Esophagus squamous epithelium (tissue), 5 donors: ENCODE data around the gene BBLN. TPM values are rescaled to one million over a fixed set of nuclear protein-coding genes. Genes with fewer than 3 reads are reported as not detected.

Source experiments
- DNase-seq: peaks from one replicate; lab custom pipeline; 2025; lab: John Stamatoyannopoulos, UW
- H3K27ac ChIP-seq, 4 donors: fragments of 200-600 bp; sonication (generic); one replicate each; pipeline ENCODE4 v1.5.1; 2016 to 2019; ENCODE audit warnings: mild to moderate bottlenecking in 1 of 4
- H3K27me3 ChIP-seq, 4 donors: fragments of 200-600 bp; sonication (generic); 1 replicate in 3 of 4; 2 replicates in 1 of 4; pipeline versions ENCODE4 v1.5.1 to v1.6.0; 2017 to 2021; ENCODE audit warnings: antibody characterized with exemption in 1 of 4
- H3K36me3 ChIP-seq, 3 donors: fragments of 200-600 bp; sonication (generic); one replicate each; pipeline ENCODE4 v1.5.1; 2016 to 2019
- H3K4me1 ChIP-seq, 3 donors: fragments of 200-600 bp; sonication (generic); one replicate each; pipeline ENCODE4 v1.5.1; 2017 to 2019
- H3K4me3 ChIP-seq, 4 donors: fragments of 200-600 bp; sonication (generic); 1 replicate in 3 of 4; 2 replicates in 1 of 4; pipeline ENCODE4 v1.5.1; 2016 to 2019; ENCODE audit warnings: mild to moderate bottlenecking in 2 of 4, moderate library complexity in 1 of 4
- H3K9me3 ChIP-seq, 3 donors: fragments of 200-600 bp; sonication (generic); one replicate each; pipeline ENCODE4 v1.5.1; 2016 to 2019
- CTCF ChIP-seq, 6 experiments: fragments of 450-650 bp in 4 of 6; fragments of 200-600 bp in 2 of 6; sonication (generic) in 2 of 6; IDR thresholded peaks; one replicate each; pipeline ENCODE4 v1.5.1; 2016 to 2019; ENCODE audit warnings: antibody characterized with exemption in 6 of 6, mild to moderate bottlenecking in 4 of 6, moderate library complexity in 4 of 6
- POLR2A ChIP-seq, 4 donors: fragments of 450-650 bp; IDR thresholded peaks; one replicate each; pipeline ENCODE4 v1.6.1; 2017; ENCODE audit warnings: antibody characterized with exemption in 4 of 4, mild to moderate bottlenecking in 4 of 4, moderate library complexity in 3 of 4
- WGBS, 2 donors: methylation state at CpG; one replicate each; pipeline ENCODE4 v1.1.5; 2018; 5-methylcytosine and 5-hydroxymethylcytosine counted together
- intact Hi-C: fragments of 100-400 bp; cut with DNase I; formaldehyde crosslinking; loops from one replicate; pipeline ENCODE4 v1.15.0; 2022
- total RNA-seq, 4 donors: library from RNA; depleted of rRNA; stranded (reverse); fragments of >200 nt; gene quantifications; one replicate each; pipeline ENCODE4 v1.1.0, GENCODE V29; 2016
- donor health status: DM: yes; HTN: yes; CAD: no.

BBLN gene
- total RNA-seq, 4 donors from 2014 or later = 124 to 214 (median 162) TPM

- WGBS, 2 donors = 61 to 73% methylated on average over 7 to 9 of the region's 11 CpGs
Observed at GRCh38 chr9:128149951-128150593, 10.0 kb upstream of the BBLN start.

GRCh38 chr9:128150594-128151308, 9.3 kb upstream of the BBLN start:
- Histone ChIP-seq H3K36me3 (no peaks in the 10 kb centered on the region), H3K27ac (peak overlapping the region; percentile 69 to 84 (median 74)), H3K27me3 (no peaks in the 10 kb centered on the region), H3K4me1 (peaks cover 22 to 54% (median 34%) of the 10 kb centered on the region in 3 donors), H3K4me3 (peak overlapping the region in 2 of 4 donors; percentile 25 to 36), H3K9me3 (no peaks in the 10 kb centered on the region)
- WGBS, 2 donors = 60 to 63% methylated on average over 14 to 15 of the region's 19 CpGs
- TF ChIP-seq POLR2A (IDR thresholded peaks at IDR 0.05) (no peak), CTCF (IDR thresholded peaks at IDR 0.05) (peak in 3 of 6 experiments; percentile 20 to 45 (median 23))
- no peak for DNase-seq
- intact Hi-C loops = no loop called here

More at GRCh38 chr9:128149951-128150593, 10.0 kb upstream of the BBLN start:
- no peak for DNase-seq
- Histone ChIP-seq H3K27ac (peak overlapping the region; percentile 69 to 84 (median 74)), H3K4me3 (peak overlapping the region; percentile 5 to 36 (median 22)), H3K4me1 (peaks cover 29 to 61% (median 37%) of the 10 kb centered on the region in 3 donors), H3K9me3 (no peaks in the 10 kb centered on the region), H3K36me3 (no peaks in the 10 kb centered on the region), H3K27me3 (no peaks in the 10 kb centered on the region)
- TF ChIP-seq CTCF (IDR thresholded peaks at IDR 0.05) = no peak
- no peak for TF ChIP-seq POLR2A (IDR thresholded peaks at IDR 0.05)
- intact Hi-C loops = no loop called here

GRCh38 chr9:128151309-128152132, 8.5 kb upstream of the BBLN start:
- no peak for DNase-seq
- intact Hi-C loops = no loop called here
- no peak for TF ChIP-seq CTCF (IDR thresholded peaks at IDR 0.05)
- no peak for TF ChIP-seq POLR2A (IDR thresholded peaks at IDR 0.05)
- Histone ChIP-seq H3K36me3 (no peaks in the 10 kb centered on the region), H3K27me3 (no peaks in the 10 kb centered on the region), H3K4me3 (no peak overlapping the region), H3K27ac (peak overlapping the region in 3 of 4 donors; percentile 69 to 79 (median 70)), H3K9me3 (no peaks in the 10 kb centered on the region), H3K4me1 (peaks cover 16 to 46% (median 27%) of the 10 kb centered on the region in 3 donors)
- WGBS, 2 donors = 72 to 87% methylated on average over 3 to 10 of the region's 18 CpGs

GRCh38 chr9:128152133-128153059, 7.7 kb upstream of the BBLN start:
- no peak overlapping the region for H3K4me3 ChIP-seq
- 81 to 91% methylated on average over 5 to 7 of the region's 13 CpGs for WGBS, 2 donors
- no peaks in the 10 kb centered on the region for H3K27me3 ChIP-seq
- peaks cover 16 to 38% (median 26%) of the 10 kb centered on the region in 3 donors for H3K4me1 ChIP-seq
- H3K27ac ChIP-seq = peak overlapping the region in 1 of 4 donors; percentile 14
- intact Hi-C loops = no loop called here
- no peak for DNase-seq
- TF ChIP-seq CTCF (IDR thresholded peaks at IDR 0.05) = no peak
- TF ChIP-seq POLR2A (IDR thresholded peaks at IDR 0.05) = no peak
- H3K9me3 ChIP-seq = no peaks in the 10 kb centered on the region
- H3K36me3 ChIP-seq = no peaks in the 10 kb centered on the region
